NCI-H226 (cell line): ENCODE results near the gene LPAR1.

Experiments used
- DNase-seq: peaks from one replicate; pipeline ENCODE4 v3.0.0-alpha.2; 2015

The LPAR1 gene

DNA sequence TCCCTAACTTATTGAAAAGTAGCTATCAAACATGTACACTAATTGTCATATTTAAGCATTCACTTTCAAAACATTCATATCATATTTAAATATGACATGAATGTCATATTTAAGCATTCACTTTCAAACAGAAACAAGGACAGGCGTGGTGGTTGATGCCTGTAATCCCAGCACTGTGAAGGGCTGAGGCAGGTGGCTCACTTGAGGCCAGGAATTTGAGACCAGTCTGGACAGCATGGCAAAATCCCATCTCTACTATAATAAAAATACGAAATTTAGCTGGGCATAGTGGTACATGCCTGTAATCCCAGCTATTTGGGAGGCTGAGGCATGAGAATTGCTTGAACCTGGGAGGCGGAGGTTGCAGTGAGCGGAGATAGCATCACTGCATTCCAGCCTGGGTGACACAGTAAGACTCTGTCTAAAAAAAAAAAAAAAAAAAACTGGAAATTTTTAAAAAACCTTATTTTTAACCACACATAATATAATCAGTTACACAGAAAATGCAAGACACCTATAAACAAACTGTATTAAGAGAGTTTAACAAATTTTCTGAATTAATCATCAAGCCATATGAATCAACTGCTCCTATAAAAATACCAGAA lies 88.1 kb downstream of the LPAR1 start:
- DNase-seq: no peak

- no peak for DNase-seq
Observed at GRCh38 chr9:110949081-110949480, 89.2 kb downstream of the LPAR1 start.

DNA sequence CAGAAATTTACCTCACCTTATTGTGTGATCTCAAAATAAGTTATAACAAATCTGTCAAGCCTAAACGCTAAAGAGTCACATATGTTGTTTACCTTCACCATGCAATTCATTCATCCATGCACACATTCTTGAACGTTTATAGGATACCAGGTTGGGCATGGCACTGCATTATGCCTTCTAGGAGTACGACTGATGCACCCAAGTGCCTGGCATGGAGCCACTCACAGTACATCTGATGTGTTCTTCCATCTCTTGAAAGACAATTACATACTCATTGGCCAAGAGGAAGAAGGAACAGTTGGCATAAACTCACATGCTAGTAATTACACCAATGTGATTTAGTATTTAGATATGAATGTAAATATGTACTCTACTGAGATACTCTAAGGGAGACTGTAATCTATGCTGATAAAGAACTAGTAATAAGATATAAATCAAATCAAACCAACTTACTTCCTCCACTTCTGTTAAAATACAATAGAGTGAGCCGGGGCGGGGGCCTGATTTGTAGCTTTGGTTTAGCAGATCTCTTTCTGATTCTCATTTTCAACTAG lies 90.7 kb downstream of the LPAR1 start:
- no peak for DNase-seq

DNA sequence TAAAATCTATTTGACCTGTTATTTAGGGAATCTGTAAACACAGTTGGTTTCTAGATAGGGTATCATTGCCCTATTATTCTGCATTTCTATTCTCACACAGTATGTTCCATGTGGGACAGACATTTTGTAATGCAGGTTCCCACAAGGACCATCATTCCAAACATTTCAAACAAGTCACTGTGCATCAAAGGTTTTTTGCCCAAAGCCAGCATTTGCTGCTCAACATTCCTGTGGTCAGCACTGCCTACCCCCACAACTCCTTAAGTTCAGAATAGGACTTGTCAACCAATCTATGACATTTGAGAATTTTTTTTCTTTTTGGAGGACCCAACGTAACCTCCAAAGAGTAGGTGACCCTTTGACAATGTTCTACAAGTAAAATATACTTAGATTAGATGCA lies 95.7 kb downstream of the LPAR1 start:
- DNase-seq: peak; percentile 45

- no peak for DNase-seq
Observed at GRCh38 chr9:110940951-110941557, 97.2 kb downstream of the LPAR1 start.

- no peak for DNase-seq
Observed at GRCh38 chr9:110939573-110939972, 98.7 kb downstream of the LPAR1 start.

- DNase-seq: no peak
Observed at GRCh38 chr9:110939047-110939446, 99.2 kb downstream of the LPAR1 start.

- no peak for DNase-seq
Observed at GRCh38 chr9:110938242-110938641, 100.0 kb downstream of the LPAR1 start.

DNA sequence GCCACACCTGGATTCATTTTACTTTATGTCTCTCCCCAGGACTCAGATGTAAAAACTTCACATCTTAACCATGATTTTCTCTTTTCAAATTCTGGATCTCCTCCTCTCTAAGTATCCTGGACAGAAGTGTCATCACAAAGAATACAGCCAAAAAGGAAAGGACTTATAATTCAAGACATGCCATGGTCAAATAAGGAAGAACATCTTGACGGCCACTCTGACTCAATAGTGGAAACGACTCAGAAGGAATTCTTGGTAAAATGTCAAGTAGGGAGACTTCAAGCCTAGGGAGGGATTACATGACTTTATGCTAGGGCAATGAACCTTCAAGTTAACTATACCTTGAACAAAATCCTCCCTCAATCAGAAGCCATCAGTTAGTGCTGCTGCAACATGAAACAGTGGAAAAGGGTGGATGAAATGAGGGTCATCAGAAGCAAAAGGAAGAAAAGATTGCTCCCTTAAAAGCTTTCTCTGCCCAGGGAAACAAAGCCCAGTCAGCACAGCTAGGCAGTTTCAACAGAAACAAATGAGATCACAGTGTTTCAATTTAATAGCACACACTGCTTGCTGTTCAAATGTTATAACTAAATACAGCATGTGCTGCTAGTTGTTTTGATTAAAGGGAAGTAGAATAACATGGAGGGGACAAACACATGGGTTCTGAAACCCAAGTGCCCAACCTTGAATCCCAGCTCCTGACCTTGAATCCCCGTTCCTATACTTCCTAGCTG lies 101.4 kb downstream of the LPAR1 start:
- DNase-seq: peak; percentile 15

DNA sequence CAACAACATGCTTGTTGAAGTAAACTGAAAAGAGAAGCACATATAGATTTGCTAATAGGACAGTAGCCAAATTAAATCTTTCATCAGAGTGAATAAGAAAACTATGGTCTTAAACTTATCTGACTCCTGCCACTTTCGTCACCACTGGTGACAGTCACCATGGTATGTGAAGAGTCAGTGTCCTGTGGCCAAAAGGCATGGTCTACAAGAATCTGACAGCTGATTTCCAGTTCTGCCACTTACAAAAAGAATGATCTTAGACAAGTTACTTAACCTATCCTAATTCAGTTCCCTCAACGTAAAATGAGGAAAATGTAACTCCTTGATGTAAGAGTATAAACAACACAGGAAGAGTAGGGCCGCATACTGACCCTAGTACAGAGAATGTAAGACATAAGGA lies 102.0 kb downstream of the LPAR1 start:
- DNase-seq: no peak

GRCh38 chr9:110935829-110936228 lies 102.4 kb downstream of the LPAR1 start:
- DNase-seq: no peak

- DNase-seq: no peak
Observed at GRCh38 chr9:110933350-110934001, 104.8 kb downstream of the LPAR1 start.

- DNase-seq: no peak
Observed at GRCh38 chr9:110932863-110933262, 105.4 kb downstream of the LPAR1 start.

GRCh38 chr9:110928599-110928998 lies 109.7 kb downstream of the LPAR1 start:
- no peak for DNase-seq

- no peak for DNase-seq
Observed at GRCh38 chr9:110926828-110927487, 111.3 kb downstream of the LPAR1 start.

GRCh38 chr9:110923601-110924000 lies 114.7 kb downstream of the LPAR1 start:
- DNase-seq: no peak

GRCh38 chr9:110922145-110922544 lies 116.1 kb downstream of the LPAR1 start:
- DNase-seq: no peak

DNA sequence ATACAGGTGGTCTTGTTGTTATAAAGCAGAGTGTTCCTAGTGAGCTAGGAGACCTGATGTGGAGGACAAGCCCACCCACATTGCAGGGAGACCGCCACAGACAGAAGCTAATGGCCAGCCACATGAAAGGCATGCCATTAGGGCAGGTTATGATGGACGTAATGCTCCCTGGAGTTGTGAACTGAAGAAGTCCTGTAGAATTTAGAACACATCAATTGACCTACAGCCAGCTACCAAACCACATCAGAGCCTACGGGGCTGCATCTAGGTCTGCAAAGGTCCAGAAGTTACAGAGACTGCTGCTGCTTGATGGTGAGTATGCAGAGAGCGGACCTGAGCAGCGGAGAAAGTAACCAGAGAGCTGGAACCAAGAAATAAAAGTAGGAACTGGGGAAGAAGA lies 116.6 kb downstream of the LPAR1 start:
- no peak for DNase-seq

- peak; percentile 9 for DNase-seq
Observed at GRCh38 chr9:110919609-110920008, 118.7 kb downstream of the LPAR1 start.

DNA sequence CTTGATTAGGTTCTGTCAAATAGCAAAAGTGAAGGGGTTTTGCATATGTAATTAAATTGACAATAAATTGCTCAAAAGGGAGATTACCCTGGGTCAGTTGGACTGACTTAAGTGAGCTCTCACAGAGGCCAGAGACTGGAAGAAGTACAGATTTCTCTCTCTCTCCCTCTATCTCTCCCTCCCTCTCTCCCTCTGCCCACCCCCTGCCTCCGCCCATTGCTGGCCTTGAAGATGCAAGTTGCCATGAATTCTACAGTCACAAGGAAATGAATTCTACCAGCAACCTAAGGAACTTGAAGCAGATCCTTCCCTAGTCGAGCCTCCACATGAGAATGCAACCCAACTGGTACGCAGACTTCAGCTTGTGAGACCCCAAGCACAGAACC lies 119.2 kb downstream of the LPAR1 start:
- DNase-seq: no peak

DNA sequence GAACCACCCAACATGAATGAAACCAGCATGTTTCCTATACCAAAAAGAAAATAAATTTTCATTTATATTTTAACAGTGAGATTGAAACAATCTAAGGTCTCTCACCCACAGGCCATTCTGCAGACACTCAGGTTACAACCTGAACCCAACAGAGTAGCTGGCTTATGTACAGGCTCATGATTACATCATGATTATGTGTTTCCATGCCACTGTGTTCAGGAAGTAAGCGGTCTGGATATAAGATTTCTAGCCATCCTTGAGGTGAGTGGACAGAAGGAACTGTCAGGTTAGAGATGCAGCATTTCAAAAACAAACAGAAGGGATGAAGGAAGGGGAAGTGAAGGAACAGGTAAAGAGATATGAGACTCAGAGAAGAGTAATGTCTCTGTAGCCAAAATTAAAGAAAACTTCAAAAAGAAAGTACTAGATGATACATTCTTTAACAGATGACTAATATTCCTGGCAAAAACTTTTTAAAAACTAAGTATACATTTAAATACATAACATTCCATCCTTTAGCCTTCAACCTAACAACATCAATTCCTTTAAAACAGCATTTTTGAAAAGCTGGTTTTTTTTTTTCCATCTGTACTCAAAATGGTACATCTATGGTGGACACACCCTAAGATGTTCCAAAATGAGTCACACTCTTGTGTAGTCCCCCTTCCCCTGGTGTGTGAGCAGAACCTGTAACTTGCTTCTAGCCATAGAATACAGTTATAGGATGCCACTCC lies 119.8 kb downstream of the LPAR1 start:
- peak; percentile 67 for DNase-seq

DNA sequence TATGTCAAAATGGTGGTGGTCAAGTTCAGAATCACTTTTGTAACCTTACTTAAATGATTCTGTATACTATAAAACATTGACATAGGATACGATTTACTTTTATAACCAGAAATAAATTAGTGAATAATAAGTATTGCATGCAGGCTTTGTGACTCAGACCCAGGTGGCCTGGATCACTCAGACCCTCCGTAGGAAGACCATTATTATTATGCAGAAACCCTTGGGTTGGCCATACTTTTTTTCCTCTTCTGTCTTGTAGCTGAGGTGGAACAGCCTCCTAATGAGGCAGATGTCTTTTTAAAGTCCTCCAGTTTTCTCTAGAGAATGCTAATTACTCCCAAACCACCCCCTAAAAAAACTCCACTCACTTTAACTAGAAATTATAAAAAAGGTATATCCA lies 121.9 kb downstream of the LPAR1 start:
- no peak for DNase-seq
